ENCODE measurements around the gene CLASRP.

Gene CLASRP

DNA sequence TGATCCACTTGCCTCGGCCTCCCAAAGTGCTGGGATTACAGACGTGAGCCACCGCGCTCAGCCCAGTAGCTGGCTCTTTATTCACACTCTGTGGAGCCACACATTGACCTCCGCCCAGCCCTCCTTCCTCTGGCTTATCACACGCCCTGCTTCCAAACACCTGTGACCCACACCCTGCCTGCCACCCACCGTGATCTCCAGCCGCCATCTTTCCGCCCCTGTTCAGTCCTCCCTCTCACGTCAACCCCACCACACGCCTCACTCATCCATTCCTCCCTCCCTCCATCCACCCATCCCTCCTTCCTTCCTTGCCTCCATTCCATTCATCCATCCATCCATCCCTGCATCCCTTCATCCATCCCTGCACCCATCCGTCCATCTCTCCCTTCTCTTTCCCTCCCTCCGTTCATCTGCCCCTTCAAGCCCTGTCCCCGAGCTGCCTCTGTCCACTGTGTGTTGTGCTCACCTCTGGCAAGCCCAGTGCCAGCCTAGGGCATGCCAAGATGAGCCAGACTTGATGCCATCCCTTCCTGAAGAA is 19.8 kb downstream of the CLASRP start:
- FAIRE-seq (no peak), DNase-seq (ENCODE audit: insufficient read length, low spot score) (no peak)

DNA sequence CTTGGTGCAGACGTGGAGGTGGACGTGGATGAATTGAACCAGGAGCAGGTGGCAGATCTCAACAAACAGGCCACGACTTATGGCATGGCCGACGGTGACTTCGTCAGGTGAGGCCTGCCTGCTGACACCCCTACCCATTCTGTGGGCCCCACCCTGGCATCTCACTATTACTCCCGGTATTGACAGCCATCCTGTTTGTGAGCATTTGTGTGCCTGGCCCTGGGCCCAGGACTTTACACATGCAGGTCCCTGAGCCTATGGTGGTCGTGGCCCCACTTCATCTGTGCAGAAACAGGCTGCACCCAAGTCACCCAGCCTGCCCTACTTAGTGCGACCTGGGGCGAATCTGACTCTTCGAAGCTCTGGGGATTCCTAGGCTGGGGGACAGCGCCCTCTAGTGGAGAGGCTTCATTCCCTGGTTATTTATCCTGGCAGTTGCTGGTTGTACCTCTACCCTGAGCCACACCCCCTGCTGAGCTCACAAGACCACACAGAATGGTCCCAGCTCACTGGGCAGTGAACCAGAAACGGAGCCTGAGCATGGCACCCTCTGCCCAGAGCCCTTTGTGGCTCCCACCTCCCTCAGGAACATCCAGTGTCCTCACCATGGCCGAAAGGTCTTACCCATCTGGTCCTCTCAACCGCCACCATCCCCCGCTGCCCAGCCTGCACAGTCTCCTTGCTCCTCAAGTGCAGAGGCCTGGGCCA is 20.6 kb downstream of the CLASRP start:
- DNase-seq (ENCODE audit: insufficient read length, low spot score): peak; percentile 78
- FAIRE-seq: peak; percentile 40

DNA sequence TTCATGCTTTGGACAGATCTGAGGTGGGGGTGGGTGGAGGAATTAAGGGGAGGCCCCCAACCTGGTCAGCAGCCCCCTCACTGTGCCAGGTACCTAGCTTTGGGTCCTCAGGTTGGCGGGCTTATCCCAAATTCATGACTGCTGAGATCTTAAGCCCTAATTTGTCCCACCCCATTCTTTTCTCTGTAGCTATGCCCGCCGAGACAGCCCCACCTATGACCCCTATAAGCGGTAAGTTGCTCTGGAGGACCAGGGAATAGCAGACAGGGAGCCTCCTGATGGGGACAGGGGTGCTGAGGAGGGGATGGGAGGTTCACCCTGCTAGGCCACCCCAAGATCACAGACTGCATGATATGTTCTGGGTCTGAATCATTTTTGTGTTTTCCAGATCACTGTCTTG is 23.1 kb downstream of the CLASRP start:
- FAIRE-seq: no peak
- DNase-seq (ENCODE audit: insufficient read length, low spot score): no peak

DNA sequence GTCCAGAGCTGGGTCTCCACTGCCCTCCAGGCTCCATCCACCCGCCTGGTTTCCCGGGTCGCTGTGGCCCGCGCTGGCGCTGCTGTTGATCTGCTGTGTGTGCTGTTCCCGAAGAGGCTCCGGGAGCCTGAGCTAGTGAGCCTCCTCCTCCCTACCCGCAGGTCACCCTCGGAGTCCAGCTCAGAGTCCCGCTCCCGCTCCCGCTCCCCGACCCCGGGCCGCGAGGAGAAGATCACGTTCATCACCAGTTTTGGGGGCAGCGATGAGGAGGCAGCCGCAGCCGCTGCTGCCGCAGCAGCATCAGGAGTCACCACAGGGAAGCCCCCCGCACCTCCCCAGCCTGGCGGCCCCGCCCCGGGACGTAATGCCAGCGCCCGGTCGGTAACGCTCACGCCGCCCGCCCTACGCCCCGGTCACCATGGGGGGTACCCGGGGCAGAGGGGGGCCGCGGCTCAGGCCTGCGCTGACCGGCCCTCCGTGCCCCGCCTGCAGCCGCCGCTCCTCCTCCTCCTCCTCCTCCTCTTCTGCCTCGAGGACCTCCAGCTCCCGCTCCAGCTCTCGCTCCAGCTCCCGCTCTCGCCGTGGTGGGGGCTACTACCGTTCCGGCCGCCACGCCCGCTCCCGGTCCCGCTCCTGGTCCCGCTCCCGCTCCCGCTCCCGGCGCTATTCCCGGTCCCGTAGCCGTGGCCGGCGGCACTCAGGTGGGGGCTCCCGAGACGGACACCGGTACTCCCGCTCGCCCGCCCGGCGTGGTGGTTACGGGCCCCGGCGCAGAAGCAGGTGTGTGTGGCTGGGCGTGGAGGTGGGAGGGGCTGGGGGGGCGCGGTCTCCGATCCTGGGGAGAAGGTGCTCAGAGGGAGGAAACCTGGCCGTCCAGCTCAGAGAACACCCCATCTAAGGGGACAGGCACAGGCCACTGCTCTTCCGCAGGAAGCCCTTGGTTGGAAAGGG is 25.3 kb downstream of the CLASRP start:
- DNase-seq (ENCODE audit: insufficient read length, low spot score): no peak
- FAIRE-seq: no peak

DNA sequence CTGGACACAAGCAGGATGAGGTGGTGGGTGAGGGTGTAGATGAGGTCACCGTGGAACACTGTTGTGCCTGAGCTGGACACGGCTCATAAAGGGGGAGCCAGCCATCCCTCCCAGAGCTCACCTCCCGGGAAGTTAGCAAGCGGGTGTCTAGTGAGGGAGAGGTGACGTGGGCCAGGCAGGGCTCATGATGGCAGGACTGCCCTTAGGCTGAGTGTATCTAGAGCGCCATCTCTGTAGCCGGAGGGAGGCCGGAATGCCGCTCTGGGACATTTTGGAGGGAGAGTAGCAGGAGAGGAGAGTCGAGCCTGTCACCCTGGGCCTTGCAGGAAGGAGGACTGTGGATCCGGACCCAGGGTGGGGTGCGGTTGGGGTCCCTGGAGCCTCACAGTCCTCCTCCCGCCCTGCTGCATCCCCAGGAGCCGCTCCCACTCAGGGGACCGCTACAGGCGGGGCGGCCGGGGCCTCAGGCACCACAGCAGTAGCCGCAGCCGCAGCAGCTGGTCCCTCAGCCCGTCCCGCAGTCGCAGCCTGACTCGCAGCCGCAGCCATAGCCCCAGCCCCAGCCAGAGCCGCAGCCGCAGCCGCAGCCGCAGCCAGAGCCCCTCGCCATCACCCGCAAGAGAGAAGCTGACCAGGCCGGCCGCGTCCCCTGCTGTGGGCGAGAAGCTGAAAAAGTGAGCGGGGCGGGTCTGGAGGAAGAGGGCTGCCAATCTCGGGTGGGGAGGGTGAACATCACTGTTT is 28.2 kb downstream of the CLASRP start:
- DNase-seq (ENCODE audit: insufficient read length, low spot score) (no peak), FAIRE-seq (no peak)

DNA sequence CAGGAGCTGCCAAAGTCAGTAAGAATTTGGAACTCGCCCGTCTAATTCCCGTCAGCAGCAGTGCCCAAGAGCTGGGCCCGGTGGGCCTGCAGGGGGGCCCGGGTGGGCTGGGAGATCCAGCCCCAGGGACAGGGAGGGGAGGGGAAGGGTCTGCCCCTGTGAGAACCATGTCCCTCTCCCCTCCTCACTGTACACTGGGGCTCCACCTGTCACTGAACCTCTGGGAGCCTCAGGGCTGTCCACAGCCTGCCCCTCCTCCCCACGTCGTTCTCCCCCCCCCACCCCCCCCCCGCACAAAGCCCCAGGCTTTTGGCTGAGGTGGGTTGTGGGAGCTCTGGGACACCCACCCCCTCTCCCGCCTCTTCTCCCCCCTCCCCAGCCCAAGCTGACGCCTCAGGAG is 29.2 kb downstream of the CLASRP start:
- DNase-seq (ENCODE audit: insufficient read length, low spot score) (no peak), FAIRE-seq (no peak)

DNA sequence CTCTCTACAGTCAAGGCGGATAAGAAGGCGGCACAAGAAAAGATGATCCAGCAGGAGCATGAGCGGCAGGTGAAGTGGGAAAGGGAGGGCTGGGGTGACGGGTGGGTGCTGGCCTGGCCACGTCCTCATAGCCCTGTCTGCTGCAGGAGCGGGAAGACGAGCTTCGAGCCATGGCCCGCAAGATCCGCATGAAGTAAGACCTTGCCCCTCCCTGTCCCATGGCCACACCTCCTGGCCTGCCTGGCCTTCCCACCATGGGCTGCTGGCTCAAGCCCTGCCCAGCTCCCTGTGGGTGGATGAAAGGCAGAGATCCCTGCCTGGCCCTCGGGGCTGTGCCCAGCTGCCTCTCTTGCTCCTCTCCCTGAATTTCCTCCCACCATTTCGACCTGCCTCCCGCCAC is 30.2 kb downstream of the CLASRP start:
- FAIRE-seq: no peak
- DNase-seq (ENCODE audit: insufficient read length, low spot score): no peak

DNA sequence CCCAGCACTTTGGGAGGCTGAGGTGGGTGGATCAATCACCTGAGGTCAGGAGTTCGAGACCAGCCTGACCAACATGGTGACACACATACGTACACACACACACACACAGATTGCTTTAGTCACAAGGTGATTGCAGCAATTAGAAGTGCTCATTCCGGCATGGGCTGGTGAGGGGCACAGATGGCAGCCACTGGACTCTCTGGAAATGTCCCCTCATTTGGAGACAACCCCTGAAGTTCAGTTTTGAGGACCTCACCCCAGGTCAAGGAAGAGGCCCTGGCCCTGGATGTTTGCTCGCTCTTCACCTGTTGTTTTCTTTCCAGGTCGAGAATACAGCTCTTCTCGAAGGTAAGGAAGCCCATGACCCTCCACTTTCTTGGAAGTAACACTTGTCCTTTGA is 31.4 kb downstream of the CLASRP start:
- no peak for DNase-seq (ENCODE audit: insufficient read length, low spot score)
- FAIRE-seq: no peak

DNA sequence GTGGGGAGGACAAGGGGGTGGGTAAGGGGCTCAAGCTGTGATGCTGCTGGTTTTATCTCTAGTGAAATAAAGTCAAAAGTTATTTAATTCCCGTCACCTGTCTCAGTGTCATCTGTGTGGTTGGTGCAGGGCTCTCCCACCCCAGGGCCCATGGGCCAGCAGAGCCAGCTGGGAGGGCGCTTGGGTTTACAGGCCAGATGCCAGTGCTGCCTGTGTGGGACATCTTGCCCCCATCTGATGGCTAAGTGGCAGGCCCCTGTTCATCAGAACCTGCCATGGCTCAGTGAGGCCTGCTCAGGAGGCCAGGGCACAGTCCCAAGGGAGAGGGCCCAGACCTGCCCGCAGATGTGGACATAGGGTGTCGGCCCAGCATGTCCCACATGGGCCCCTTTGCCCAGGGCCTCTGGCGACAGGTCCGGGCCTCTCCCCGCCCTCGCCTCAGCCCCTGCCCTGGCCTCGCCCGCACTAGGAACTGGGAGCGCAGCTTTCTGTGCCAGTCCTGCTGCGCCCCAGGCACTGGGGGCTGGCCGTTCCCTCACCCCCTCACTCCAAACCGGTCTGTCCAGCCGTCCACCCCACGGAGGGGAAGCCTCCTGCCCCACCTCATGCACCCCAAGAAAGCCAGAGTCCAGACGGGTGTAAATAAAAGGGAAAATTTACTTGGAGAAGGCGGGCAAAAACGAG is 32.2 kb downstream of the CLASRP start:
- FAIRE-seq: no peak
- DNase-seq (ENCODE audit: insufficient read length, low spot score): no peak

DNA sequence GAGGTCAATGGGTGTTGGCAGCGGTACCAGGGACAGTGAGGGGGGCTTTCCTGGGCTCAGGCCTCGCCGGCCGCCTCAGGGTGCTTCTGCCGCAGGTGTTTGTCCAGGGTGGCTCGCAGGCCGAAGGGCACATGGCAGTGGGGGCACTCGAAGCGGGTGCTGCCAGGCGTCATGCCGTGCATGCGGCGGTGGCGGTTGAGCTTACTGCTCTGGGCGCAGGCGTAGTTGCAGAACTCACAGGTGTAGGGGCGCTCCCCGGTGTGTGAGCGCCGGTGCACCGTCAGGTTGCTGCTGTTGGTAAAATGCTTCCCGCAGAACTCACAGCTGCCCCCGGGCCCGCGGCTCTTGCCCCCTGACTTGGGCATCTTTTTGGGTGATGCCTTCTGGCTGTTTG is 32.7 kb downstream of the CLASRP start:
- FAIRE-seq (no peak), DNase-seq (ENCODE audit: insufficient read length, low spot score) (no peak)

DNA sequence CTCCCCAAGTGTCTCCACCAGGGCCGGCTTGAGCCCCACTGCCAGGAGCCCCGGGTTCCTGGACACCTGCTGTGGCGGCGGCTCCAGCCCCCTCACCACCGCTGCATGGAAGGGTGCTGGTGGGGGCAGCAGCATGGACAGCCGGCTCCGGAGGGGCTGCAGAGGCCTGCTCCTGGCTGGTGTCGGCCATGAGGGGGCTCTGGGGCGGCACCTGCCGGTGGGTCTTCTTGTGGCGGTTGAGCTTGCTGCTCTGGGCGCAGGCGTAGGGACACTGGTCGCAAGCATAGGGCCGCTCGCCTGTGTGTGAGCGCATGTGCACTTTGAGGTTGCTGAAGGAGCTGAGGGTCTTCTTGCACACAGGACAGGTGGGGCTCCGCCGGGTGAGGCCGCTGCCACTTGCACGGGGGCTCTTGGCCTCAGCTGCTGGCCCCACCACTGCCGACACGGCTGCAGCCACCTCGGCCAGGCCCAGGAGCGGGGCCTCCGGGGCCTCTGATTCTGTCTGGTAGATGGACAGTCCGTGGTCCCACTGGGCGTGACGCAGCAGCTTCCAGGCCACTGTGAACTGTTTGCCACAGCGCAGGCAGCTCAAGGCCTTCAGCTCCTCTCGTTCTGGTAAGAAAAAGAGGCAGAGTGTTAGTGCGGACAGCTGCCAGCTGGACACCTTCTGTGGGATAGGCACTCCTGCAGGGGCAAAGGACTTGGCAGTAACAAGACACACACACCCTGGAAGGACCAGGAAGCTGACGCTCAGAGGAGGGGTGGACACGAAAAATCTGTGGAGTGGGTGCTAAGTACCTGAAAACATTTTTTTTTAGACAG is 33.3 kb downstream of the CLASRP start:
- FAIRE-seq: no peak
- DNase-seq (ENCODE audit: insufficient read length, low spot score): no peak

DNA sequence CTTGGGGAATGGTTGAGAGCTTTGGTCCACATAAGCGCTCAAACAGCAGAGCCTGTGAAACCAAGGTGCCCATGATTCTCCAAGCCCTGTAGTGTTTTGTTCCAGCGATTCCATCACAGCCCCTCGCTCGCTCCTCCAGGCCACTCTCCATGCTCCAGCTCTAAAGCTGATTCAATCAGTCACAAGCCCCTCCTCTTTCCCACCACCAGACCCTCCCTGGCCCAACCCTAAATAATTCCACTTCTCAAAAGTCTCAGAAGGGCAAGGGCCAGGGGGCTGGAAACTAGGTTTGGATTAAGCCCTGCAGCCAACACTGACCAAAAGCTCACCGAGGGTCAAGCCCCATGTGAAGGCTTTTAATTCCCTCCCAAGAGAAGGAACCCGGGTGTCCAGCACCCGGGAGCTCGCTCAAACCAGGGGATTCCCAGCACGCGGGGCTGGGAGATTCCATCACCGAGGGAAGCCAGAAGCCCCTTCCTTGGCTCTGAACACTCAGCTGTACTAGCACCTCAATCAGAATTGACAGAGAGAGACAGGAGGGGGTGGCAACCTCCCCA is 36.0 kb downstream of the CLASRP start:
- no peak for DNase-seq (ENCODE audit: insufficient read length, low spot score)
- FAIRE-seq: no peak

DNA sequence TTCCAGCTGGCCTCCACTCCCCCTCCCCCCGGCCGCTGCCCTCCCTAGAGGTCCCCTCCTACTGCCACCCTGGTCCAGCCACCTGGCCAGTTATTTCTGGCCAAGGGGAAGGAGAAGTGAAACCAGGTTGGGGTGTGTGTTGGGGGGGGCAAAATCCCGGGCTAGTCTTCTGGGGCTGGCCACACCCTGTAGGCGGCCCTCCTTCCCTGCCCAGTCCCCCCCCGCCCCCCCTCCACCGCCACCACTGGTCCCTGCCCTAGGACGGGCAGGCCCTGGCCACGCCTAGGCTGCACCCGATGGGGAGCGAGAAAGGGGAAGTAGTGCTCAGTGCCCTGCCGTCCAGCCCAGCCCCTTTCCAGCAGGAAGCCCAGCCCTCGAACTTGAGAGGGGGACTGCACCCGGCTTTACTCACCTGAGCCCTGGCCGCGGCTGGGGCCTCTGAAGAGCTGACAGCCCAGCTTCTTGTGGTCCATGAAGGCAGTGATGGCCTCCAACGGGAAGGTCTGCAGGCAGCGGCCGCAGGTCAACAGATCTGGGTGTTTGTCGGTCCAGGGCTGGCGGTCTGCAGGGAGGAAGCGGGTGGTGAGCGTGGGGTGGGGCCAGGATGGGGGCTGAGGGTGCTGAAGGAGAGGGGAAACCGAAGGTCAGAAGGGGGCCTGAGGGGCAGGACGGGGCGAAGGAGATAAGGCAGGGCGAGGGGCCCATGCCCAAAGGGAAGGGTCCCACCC is 36.6 kb downstream of the CLASRP start:
- peak; percentile 40 for FAIRE-seq
- peak; percentile 75 for DNase-seq (ENCODE audit: insufficient read length, low spot score)

DNA sequence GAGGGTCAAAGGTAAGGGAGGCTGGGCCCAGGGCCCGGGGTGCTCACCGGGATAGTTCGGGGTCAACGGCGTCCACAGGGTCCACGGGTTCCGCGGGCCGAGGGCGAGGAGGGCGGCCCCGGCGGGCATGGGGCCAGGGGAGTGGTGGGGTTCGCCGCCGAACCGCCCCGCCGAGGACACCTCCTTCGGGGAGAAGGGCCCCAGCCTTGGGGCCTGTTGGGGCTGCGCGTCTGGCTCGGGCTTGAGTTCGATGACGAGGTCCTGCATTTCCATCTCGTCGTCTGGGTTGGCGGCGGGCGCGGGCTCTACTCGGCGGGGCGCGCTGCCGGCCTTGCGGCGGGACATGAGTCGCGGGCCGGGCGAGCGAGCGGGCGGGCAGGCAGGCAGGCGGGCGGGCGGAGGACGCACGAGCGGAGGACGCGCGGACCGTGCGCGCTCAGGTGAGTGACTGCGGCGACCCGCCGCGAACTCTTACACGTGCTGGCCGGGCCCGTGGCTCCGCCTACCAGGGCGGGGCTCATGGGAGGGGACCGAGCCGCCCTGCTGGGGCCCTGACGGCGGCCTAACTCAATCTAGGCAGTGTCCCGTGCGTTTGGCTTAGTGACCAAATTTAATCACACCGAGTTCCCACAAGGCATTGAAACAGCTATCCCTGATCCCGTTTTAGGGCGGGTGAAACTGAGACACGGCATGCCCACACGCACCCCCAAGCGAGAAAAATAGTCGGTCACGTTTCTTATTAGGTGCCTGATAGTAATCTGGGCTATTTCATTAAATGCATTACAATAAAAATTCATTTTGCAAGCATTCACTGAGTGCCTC is 37.4 kb downstream of the CLASRP start, which contains the start of gene ZNF296:
Gene ZNF296 (minus strand): TSS at position 450 of the 822 bp plus-strand sequence. CDS start 105 bp downstream, at position 345.
- no peak for FAIRE-seq
- peak; percentile 76 for DNase-seq (ENCODE audit: insufficient read length, low spot score)

DNA sequence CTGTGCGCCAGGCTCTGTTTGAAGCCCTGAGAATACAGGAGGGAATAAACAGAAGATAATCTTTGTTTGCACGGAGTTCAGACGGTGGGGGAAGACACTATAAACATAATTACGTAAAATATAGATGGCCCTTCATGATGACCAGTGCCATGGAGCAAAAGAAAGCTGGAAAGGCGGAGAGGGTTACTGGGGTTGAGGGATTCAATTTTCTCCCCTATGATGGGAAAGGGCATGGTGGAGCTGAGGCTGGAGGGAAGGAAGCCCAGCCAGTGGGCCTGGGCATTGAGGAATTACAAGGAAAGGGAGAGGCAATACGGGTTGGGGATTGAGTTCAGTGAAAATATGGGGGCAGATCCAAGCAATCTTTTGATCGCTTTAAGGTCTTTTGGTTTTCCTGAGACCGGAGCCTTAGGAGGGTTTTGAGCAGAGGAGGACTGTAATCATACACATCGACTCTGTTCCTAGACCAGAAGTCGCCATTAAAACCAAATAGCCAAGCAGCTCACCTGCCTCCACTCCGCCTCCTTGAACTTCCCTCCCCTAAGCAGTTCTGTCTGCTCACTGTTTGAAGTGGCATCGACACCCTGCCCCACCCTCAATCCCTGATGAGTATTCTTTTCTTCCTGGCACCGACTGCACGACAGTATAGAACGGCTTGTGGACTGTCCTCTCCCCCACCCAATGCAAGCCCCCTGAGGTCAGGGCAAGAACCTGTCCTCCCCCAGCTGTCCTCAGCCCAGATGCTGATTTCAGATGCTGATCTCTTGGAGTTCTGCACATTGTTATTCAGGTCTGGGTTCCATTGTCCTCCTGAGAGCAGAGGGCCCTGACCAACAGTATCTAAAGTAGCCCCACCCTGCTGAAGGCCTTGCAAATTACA is 38.2 kb downstream of the CLASRP start:
- DNase-seq (ENCODE audit: insufficient read length, low spot score) (no peak), FAIRE-seq (no peak)

DNA sequence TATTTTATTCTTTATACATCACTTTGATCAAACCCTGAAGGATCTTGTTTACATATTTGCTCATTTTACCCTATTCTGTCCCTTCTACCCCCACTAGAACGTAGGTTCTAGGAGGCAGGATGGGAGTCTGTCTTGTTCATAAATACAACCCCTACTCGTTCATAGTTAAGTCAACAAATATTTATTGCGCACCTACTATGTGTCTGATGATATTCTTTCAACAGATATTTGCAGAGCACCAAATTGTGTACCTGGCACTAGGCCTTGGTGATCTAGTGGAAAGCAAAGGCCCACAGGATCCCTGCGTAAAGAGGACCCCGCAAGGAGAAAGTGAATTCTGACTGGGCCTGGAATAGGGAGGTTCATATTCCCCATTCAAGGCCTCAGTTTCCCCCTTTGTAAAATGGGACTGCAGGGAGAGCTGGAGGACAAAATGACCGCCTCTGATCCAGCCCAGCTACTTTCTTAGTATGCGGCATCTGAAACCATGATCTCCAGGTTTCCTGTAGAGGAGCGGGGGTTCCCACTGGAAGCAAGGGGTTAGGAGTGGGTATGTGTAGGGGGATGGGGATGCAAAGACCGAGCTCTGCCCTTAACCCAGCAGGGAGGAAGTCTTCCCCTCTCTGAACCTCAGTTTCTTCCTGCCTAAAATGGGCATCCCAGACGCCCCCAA is 39.7 kb downstream of the CLASRP start:
- DNase-seq (ENCODE audit: insufficient read length, low spot score) (no peak), FAIRE-seq (no peak)
